H1 (cell line): Measurements from ENCODE around the gene VDR. TPM values are rescaled to one million over a fixed set of nuclear protein-coding genes. Genes with fewer than 3 reads are reported as not detected.

ENCODE experiments used
- BACH1 ChIP-seq: IDR thresholded peaks from 2 replicates; pipeline ENCODE4 v1.6.1; 2012; ENCODE audit warnings: low read length, improper control_type of control experiment
- BCL11A ChIP-seq, 2 experiments: IDR thresholded peaks; one replicate each; pipeline ENCODE4 v1.6.1; 2011; ENCODE audit warnings: low read depth in 2 of 2, low read length in 2 of 2, mild to moderate bottlenecking in 2 of 2
- CREB1 ChIP-seq: IDR thresholded peaks from 2 replicates; pipeline ENCODE4 v1.6.1; 2012; ENCODE audit warnings: inconsistent platforms
- CTBP2 ChIP-seq: IDR thresholded peaks from 2 replicates; pipeline ENCODE4 v1.7.0; 2011; ENCODE audit warnings: borderline replicate concordance, mild to moderate bottlenecking, moderate library complexity, mixed read lengths, low read length; ENCODE audit not compliant: insufficient read depth, insufficient read length
- EP300 ChIP-seq, 2 experiments: IDR thresholded peaks; 1 replicate in 1 of 2; 2 replicates in 1 of 2; pipeline ENCODE4 v1.6.1; 2011 to 2012; ENCODE audit warnings: low read depth in 2 of 2, low read length in 2 of 2, mild to moderate bottlenecking in 2 of 2, borderline replicate concordance in 1 of 2, inconsistent platforms in 1 of 2, moderate library complexity in 1 of 2
- EZH2 ChIP-seq: fragments of 200-600 bp; sonication (generic); IDR thresholded peaks from 2 replicates; pipeline ENCODE4 v1.7.1; 2012; ENCODE audit warnings: low read depth, mild to moderate bottlenecking, moderate library complexity, low read length, inconsistent platforms; ENCODE audit not compliant: severe bottlenecking
- JUND ChIP-seq: IDR thresholded peaks from 2 replicates; pipeline ENCODE4 v1.6.1; 2011; ENCODE audit warnings: mild to moderate bottlenecking, improper control_type of control experiment, low read length
- KDM4A ChIP-seq: IDR thresholded peaks from one replicate; pipeline ENCODE4 v1.7.1; 2012; ENCODE audit warnings: low read depth, mild to moderate bottlenecking, moderate library complexity, low read length, inconsistent platforms; ENCODE audit not compliant: severe bottlenecking
- NRF1 ChIP-seq: IDR thresholded peaks from 2 replicates; pipeline ENCODE4 v1.6.1; 2011; ENCODE audit warnings: mild to moderate bottlenecking, low read depth, low read length, improper control_type of control experiment
- RAD21 ChIP-seq, 2 experiments: IDR thresholded peaks in 1 of 2; conservative IDR thresholded peaks in 1 of 2; 2 replicates each; pipeline ENCODE4 v1.6.1; 2011; ENCODE audit warnings: low read depth in 2 of 2, low read length in 2 of 2, improper control_type of control experiment in 1 of 2, inconsistent platforms in 1 of 2, mild to moderate bottlenecking in 1 of 2, moderate library complexity in 1 of 2
- RBBP5 ChIP-seq: IDR thresholded peaks from 2 replicates; pipeline ENCODE4 v1.7.1; 2012; ENCODE audit warnings: low read depth, mild to moderate bottlenecking, inconsistent platforms, low read length, moderate library complexity, borderline replicate concordance
- RXRA ChIP-seq: IDR thresholded peaks from 2 replicates; pipeline ENCODE4 v1.6.1; 2011; ENCODE audit warnings: low read depth, mild to moderate bottlenecking, low read length, moderate library complexity; ENCODE audit not compliant: insufficient read depth
- TAF1 ChIP-seq: IDR thresholded peaks from 2 replicates; pipeline ENCODE4 v1.6.1; 2011; ENCODE audit warnings: mild to moderate bottlenecking, low read depth, low read length
- TAF7 ChIP-seq: optimal IDR thresholded peaks from 2 replicates; pipeline ENCODE3; 2011; ENCODE audit warnings: low read depth, mild to moderate bottlenecking, inconsistent platforms, low read length, moderate library complexity, borderline replicate concordance
- TBP ChIP-seq: IDR thresholded peaks from 2 replicates; pipeline ENCODE4 v1.6.1; 2011; ENCODE audit warnings: low read depth, low read length, improper control_type of control experiment
- polyA plus RNA-seq, 7 experiments: library from polyadenylated mRNA; depleted of rRNA in 3 of 7; stranded (reverse) in 5 of 7; unstranded in 2 of 7; fragments of >200 nt in 5 of 7; fragments of 200-250 nt in 2 of 7; gene quantifications; 1 replicate in 5 of 7; 2 replicates in 1 of 7; 4 replicates in 1 of 7; pipeline versions ENCODE4 v1.2.1 to v1.2.3, GENCODE V29; 2011 to 2013; ENCODE audit warnings: missing spikeins in 2 of 7, mixed read lengths in 2 of 7
- total RNA-seq: library from RNA; stranded (reverse); fragmentation: NEBNext Ultra II Directional; extraction: Animal tissue kit (Norgen Biotek cat#: 25700); gene quantifications from 2 replicates; pipeline ENCODE4 v1.2.1, GENCODE V29; 2021

VDR gene
- total and polyA plus RNA-seq, 2 of the 8 experiments (the other 6 are each of a cell fraction or from before 2014, with no cell fraction given), result 0.44 to 0.65 TPM

DNA sequence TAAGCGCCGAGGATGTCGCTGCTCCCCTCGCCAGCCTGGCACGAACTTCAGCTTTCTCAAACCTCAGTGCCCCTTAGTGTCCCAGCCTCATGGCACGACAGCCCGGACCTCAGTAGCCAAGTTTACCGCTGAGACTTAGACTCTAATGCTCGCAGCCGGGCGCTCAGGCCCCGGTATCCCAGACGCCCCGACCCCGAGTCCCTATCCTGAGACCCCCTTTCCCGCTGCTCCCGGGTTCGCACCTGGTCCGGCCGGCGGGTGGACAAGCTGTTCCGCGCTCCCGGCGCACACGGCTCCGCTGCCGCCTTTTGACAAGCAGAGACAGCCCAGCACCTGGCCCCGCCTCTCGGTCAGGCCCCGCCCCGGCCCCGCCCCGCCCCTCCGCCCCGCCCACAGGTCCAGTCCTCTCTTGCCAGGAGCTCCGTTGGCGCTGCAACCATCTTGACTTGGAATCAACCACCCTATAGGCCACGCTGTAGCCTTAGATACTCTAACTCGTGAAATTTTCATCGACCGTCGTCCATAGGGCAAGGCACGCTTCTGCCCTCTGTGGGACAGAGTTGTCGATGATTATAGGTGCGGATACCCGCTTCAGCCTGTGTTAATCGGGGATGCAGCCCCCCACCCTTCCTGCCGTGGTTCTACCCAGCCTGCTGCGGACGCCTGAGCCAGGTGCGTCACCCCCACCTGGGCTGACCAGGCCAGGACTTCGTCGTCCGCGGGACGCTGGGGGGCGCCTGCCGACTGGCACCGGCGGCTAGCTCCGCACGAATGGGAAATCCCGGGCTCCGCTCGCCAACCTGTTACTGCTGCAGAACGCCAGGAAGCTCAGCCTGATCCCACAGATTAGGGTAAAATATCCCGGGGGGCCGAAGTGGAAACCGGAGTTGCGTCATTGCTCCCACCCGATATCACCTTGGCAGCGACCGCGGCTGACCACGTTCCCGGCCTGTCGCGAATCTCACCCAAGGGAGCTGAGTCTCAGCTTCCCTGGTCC, at the start of gene VDR (continued):
- TF ChIP-seq EZH2, result no peak
- TF ChIP-seq RAD21 (IDR thresholded peaks at IDR 0.05 in 1 of 2, conservative IDR thresholded peaks at IDR 0.05 in 1 of 2; ENCODE audit: low read depth in 2 of 2, low read length in 2 of 2), result peak; percentile 62 to 81
- TF ChIP-seq CTBP2, result no peak
- TF ChIP-seq NRF1, result no peak
- peak; percentile 48 for TF ChIP-seq TAF7
- TF ChIP-seq RBBP5, result peak; percentile 36; the same call in 1 of the 2 replicates
- TF ChIP-seq CREB1, result peak; percentile 79
- peak; percentile 69 for TF ChIP-seq KDM4A
- peak in 1 of 2 experiments; percentile 96; a peak in 1 of 3 replicates for TF ChIP-seq EP300 (IDR thresholded peaks at IDR 0.05; ENCODE audit: borderline replicate concordance in 1 of 2, low read depth in 2 of 2, low read length in 2 of 2)
- peak; percentile 73; the same call in 1 of the 2 replicates for TF ChIP-seq JUND
- TF ChIP-seq RXRA, result no peak
- no peak for TF ChIP-seq BACH1
- peak; percentile 63 for TF ChIP-seq TAF1
- TF ChIP-seq BCL11A (IDR thresholded peaks at IDR 0.05; ENCODE audit: low read depth in 2 of 2, low read length in 2 of 2), result no peak
- peak; percentile 46 for TF ChIP-seq TBP
